Stimulated activated CD4-positive, alpha-beta T cell treated with anti-CD3 and anti-CD28 coated beads, Interleukin-15, amount 100 ng/mL, for 24 hours (primary cell): ENCODE measurements around the gene SPANXN5.
"Not testable (repeated sequence)": the region's sequence is repeated elsewhere in the genome, so short reads cannot be mapped to it uniquely, and the experiment has no call there.

Source experiments
- DNase-seq: peaks from one replicate; pipeline ENCODE4 v3.0.0-alpha.2; 2020

SPANXN5 gene

GRCh38 chrX:52797327-52797726 lies at the start of gene SPANXN5:
TSS of gene SPANXN5 (minus strand) at chrX:52797427. CDS start at chrX:52797348, 79 bp downstream.
- not testable (repeated sequence) for DNase-seq

- DNase-seq = not testable (repeated sequence)
Measured at GRCh38 chrX:52843619-52844018, 46.4 kb upstream of the SPANXN5 start.

- DNase-seq = no peak
Measured at GRCh38 chrX:52839137-52839536, 41.9 kb upstream of the SPANXN5 start.

- DNase-seq = no peak
Measured at GRCh38 chrX:52830551-52830950, 33.3 kb upstream of the SPANXN5 start.

- no peak for DNase-seq
Measured at GRCh38 chrX:52824608-52825007, 27.4 kb upstream of the SPANXN5 start.

- no peak for DNase-seq
Measured at GRCh38 chrX:52821079-52821760, 24.0 kb upstream of the SPANXN5 start.

- DNase-seq = no peak
Measured at GRCh38 chrX:52819788-52820187, 22.6 kb upstream of the SPANXN5 start.

- no peak for DNase-seq
Measured at GRCh38 chrX:52811065-52811625, 13.9 kb upstream of the SPANXN5 start, which contains the start of gene XAGE5. TSS of gene XAGE5 (plus strand) at chrX:52811287. CDS start at chrX:52812567, 1,280 bp downstream.

- not testable (repeated sequence) for DNase-seq
Measured at GRCh38 chrX:52804876-52805275, 7.6 kb upstream of the SPANXN5 start.

GRCh38 chrX:52773504-52773903 lies 23.7 kb downstream of the SPANXN5 start:
- not testable (repeated sequence) for DNase-seq

- DNase-seq = not testable (repeated sequence)
Measured at GRCh38 chrX:52765983-52766382, 31.2 kb downstream of the SPANXN5 start.

GRCh38 chrX:52750952-52751351 lies 46.3 kb downstream of the SPANXN5 start, which contains the start of gene SSX2B:
TSS of gene SSX2B (plus strand) at chrX:52751252. CDS start at chrX:52752681, 1,429 bp downstream.
- DNase-seq = not testable (repeated sequence)
